HG03575 (cell line): ENCODE results near the gene MYL11.
"Not testable (repeated sequence)": the region's sequence is repeated elsewhere in the genome, so short reads cannot be mapped to it uniquely, and the experiment has no call there.

Experiments used
- ATAC-seq: cut with Tn5 transposase; IDR thresholded peaks from one replicate; pipeline ENCODE4 v1.9.1; 2021; ENCODE audit not compliant: unreplicated experiment, insufficient number of reproducible peaks, low FRiP score; ENCODE audit errors: extremely low read depth

Gene MYL11

DNA sequence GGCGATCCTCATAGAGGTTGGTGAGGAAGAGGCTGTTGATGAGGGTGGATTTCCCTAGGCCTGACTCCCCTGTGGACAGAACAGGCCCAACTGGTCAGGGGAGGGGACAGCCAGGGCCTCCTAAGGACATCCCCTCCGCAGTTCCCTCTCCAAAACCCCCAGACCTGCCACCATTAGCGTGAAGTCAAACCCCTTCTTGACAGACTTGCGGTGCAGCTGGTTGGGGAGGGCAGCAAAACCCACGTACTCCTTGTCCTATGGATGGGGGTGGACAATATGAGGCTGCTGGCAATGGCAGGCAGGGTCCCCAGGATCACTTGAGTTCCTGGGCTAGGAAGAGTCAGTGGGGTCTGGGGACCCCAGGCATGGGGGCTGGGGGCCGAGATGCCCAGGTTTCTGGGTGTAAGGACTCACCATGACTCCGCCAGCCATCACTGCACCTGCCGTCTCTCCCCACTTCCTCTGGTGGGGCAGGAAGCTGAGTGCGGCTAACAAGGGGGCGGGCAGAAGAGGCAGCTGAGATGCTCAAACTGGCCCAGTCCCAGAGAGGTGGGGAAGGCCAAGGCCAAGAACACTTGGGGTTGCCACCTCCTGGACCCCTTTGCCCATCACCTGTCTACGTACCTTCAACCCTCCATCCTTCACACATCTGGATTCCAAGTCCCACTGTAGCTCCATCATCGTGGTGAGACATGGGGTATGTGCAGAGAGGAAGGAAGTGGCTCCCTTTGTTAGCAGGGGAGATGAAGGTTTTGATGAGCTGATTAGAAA is 7.7 kb downstream of the MYL11 start, which contains the start of gene SEPTIN1:
Gene SEPTIN1, minus strand, starts transcription at position 451 of the 771 bp plus-strand sequence. Its CDS starts 19 bp downstream, at position 432.
- no peak for ATAC-seq

DNA sequence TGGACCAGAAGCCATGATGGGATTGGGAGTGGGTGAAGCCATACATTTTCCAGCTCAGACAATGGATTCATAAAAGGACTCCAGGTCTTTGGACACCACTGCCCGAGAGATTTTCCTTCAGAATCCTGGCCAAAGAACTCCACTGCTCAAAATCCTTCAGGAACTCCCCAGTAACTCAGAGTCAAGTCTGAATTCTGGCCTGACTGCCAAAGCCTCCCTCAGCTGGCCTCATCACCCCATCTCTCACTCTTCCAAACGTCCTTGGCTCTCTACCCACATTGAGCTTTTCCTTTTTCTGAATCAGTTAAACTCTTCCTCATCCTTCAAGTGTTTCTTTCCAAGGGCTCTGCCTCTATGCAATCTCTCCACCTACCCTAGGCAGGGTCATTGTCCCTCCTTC is 8.9 kb downstream of the MYL11 start:
- no peak for ATAC-seq

DNA sequence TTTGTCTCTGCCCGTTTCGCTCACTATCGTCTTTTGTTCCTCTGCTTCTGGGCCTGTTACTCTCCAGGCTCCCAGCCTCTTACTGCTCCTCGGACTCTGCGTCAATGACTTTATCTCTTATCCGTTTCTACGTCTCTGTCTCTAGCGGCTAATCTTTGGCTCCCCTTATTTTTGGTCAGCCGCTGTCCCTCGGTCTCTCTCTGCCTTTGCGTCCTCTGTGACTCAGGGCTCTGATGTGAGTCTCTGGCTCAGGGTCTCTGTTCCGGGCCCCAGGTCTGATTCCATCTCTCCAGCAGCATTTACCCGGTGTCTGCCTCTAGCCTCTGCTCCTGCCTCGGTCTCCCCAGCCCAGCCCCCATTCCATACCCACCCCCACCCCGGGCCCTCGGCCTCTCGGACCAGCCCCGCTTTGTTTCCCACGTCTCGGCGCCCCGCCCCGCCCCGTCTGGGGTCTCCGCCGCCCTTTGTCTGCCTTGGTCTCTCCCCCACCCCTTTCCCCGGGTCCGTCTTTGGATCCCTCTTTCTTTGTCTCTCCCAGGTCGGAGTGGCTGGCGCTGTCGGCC is 20.1 kb downstream of the MYL11 start:
- no peak for ATAC-seq

DNA sequence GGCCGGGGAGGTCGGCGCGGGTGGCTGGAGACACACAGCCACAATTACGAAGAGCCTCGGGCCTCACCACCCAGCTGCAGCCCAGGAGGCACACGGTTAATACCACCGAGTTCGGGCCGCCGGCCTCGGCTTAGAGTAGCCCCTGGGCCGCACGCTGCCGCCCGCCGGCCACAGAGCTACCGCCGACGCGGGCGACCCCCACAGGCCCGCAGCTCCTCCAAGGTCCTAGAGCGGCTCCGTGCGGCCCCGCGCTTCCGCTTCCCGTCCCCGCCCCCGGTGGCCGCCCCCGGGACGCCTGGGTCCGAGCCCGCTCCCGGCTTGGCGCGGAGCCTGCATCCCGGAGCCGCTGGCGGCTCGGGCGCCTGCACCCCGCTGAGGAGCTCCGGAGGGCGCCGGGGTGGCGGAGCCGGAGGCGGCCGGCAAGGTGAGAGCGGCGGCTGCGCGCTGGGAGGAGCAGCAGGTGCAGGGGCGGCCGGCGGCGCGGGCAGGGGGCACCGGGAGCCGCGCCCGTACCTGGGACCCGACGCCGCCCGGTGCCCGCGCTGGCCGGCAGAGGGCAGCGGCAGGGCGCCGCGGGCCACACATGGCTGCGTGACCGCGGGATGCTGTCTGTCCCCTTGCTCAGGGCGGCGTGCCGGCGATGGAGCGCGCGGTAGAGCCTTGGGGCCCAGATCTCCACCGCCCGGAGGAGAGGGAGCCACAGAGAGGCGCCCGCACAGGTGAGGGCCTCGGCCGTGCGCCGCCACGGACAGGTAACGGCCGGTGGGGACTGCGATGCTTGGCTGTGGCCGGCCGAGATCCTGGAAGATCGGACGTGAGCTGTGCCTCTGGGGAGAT is 20.8 kb downstream of the MYL11 start, which contains the start of gene ZNF48:
Gene ZNF48, plus strand, starts transcription at position 266 of the 837 bp plus-strand sequence. Its CDS starts 375 bp downstream, at position 641.
- no peak for ATAC-seq

DNA sequence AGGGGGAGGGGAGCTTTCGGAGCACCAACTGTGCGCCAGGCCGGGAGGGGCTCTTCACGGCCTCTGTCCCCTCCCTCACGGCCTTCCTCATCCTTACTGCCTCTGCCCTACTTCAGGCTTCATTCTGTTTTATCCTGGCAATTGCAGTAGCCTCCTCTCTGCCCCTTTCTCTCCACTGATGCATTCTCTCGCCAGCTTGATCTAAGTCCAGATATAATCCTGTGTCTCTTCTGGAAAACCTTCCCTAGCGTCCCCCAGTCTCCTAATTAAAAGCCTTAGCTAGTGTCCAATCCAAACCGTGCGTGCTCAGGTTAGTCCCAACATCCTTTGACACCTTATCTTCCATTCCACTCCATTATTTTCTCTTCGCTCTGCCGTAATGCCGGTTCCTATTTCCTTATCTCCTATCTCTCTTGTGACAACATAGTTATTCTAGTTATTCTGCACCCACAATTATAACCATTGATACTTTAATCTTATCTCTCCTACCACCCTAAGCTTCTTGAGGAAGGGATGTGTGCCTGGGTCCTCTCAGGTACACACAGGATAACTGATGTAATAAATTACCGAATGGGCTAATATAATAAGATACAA is 21.5 kb downstream of the MYL11 start:
- no peak for ATAC-seq

DNA sequence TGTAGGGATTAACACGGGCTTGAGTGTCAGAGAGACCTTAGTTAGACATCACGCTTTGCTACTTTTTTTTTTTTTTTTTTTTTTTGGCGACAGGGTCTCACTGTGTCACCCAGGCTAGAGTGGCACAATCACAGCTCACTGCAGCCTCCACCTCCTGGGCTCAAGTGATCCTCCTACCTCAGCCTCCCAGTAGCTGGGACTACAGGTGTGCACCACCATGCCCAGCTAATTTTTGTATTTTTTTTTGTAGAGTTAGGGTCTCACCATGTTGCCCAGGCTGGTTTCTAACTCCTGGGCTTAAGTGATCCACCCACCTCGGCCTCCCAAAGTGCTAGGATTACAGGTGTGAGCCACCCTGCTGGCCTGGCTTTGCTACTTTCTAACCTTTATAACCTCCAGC is 22.0 kb downstream of the MYL11 start:
- ATAC-seq = not testable (repeated sequence)

DNA sequence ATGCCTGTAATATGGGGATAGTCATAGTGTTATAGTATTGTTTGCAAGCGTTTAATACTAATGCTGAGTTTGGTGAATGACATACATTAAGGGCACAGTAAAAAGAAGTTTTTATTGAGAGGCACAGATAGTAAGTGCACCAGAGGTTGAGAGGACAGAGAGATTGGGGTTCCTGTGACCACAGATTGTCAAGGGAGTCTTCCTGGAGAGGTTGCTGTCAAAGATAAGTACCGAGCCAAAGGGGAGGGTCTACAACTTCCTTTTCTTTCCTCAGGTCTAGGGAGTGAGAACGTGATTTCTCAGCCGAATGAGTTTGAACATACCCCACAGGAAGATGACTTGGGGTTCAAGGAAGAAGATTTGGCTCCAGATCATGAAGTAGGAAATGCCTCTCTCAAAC is 22.5 kb downstream of the MYL11 start:
- no peak for ATAC-seq

DNA sequence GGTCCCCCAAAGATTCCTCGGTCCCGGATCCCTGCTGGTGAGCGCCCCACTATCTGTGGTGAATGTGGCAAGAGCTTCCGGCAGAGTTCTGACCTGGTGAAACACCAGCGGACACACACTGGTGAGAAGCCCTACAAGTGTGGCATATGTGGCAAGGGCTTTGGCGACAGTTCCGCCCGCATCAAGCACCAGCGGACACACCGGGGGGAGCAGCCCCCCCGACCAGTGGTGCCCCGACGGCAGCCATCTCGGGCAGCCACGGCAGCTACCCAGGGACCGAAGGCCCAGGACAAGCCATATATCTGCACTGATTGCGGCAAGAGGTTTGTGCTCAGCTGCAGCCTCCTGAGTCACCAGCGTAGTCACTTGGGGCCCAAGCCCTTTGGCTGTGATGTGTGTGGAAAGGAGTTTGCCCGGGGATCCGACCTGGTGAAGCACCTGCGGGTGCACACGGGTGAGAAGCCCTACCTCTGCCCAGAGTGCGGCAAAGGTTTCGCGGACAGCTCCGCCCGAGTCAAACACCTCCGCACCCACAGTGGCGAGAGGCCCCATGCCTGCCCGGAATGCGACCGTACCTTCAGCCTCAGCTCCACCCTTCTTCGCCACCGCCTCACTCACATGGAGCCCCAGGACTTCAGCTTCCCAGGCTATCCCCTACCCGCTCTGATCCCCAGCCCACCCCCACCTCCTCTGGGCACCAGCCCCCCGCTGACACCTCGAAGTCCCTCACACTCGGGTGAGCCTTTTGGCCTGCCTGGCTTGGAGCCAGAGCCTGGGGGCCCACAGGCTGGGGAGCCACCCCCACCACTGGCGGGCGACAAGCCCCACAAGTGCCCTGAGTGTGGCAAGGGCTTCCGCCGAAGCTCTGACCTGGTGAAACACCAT is 23.4 kb downstream of the MYL11 start:
- no peak for ATAC-seq

DNA sequence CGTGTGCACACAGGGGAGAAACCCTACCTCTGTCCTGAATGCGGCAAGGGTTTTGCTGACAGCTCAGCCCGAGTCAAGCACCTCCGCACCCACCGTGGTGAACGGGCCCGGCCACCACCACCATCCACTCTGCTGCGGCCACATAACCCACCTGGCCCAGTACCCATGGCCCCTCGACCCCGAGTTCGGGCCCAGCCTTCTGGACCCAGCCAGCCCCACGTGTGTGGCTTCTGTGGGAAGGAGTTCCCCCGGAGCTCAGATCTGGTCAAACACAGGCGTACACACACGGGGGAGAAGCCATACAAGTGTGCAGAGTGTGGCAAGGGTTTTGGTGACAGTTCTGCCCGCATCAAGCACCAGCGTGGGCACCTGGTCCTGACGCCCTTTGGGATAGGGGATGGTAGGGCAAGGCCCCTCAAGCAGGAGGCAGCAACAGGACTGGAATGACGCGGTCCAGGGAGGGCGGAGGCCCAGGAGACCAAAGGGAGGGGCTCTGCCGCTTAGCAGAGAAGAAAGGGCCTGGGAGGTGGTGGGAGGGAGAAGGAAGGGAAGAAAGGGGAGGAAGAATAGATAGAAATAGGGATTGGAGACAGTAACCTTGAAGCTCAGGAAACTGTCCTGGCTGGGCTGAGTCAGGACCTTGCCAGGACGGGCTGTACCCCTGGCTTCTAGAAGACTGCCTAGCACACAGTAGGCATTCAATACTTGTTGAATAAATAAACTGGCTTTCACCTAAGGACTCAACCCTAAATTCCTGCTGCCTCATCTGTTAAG is 24.2 kb downstream of the MYL11 start:
- ATAC-seq = no peak

DNA sequence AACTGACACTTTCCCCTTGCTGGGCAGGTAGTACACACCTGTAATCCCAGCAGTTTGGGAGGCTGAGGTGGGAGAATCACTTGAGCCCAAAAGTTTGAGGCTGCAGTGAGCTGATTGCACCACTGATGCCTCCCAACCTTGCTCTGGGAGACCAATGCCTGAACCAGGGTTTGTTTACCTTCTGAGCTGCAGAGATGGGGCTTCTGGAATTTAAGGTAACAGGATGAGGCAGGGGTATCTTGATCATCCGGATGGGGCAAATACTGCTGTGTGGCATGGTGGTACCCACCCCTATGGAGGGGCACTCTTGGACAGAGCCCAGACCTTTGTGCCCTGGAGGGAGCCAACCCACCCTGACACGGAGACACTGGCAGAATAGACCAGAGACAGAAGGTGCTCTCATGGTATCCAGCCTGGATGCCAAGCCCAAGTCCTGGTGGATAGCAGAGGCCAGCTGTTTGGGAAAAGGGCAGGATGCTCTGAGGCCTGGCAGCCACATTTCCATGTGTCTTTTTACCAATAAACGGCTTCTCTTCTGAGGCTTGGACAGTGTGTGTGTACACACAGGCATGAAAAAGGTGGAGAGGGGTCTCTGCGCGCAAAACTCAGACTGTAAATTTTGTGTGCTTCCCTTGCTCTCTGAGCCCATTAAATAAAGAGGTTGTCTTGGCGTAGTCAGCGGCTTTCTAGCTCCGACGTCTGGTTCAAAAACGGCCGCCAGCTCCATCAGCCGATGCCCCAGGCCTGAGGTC is 25.0 kb downstream of the MYL11 start:
- ATAC-seq = no peak

DNA sequence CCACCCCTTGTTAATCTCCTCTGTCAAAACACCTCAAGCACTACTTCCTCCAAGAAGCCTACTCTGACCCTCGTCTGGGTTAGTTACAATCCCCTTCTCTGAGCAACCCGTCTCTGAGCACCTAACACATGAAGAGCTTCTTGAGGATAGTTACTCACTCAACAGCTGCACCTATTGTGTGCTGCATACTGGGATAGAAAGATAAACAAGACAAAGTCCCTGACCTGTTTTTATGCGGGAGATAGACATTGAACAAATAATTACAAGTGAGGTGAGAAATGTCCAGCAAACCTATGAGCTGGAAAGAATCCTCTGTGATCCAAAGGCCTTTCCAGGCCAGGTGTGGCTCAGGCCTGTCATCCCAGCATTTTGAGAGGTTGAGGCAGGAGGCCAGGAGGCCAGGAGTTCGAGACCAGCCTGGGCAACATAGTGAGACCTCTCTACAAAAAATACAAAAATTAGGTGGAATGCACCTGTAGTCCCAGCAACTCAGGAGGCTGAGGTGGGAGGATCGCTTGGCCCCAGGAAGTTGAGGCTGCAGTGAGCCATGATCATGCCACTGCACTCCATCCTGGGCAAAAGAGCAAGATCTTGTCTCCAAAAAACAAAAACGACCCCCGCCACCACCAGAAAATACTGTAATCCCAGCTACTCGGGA is 27.3 kb downstream of the MYL11 start:
- ATAC-seq = no peak

DNA sequence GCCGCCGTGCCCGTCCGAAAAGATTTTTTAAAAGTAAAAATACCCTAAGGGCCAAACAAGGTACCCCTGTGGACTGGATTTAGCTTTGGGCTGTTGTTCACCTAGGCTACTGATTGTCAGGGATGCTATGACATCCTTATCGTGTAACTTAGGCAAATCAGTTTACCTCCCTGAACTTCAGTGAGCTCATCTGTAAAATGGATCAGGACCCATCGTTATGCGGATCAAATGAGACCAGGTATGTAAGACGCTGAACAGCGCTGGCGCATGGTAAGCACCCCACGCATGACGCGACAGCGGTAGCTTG is 32.1 kb downstream of the MYL11 start:
- ATAC-seq = no peak

DNA sequence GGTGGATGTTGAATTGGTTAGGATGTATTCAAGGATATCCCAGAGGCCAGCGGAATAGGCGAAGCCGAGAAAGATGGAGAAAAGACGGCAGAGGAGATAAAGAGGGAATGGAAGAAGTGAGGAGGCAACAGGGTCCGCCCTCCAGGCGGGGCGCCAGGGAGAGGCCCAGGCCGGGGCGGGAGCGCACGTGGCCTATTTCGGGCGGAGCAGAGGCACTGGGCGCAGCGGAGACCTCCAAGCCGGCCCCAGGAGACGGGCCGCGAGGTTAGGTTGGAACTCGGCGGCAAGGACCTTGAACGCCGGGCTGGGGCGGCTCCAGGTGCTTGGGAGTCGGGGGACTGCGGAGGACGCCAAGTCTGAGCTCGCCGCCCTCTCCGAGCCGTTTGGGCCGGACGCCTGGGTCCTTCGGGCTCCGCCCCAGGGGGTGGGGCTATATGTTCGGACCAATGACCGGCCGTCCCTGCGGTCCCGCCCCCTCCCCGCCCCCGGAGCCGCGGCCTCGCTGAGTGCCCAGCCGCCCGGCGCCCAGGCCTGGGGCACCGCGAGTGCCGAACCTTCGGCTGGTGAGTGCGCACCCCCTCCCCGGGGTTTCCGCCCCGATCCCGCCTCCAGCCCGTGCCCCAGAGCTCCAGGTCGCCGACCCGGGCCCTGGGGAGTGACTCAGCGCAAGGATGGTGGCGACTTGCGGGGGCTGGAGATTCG is 32.7 kb downstream of the MYL11 start, which contains the start of gene ZNF771:
Gene ZNF771, plus strand, starts transcription at position 505 of the 702 bp plus-strand sequence. CDS start 448 bp downstream, outside the sequence.
- ATAC-seq = no peak

DNA sequence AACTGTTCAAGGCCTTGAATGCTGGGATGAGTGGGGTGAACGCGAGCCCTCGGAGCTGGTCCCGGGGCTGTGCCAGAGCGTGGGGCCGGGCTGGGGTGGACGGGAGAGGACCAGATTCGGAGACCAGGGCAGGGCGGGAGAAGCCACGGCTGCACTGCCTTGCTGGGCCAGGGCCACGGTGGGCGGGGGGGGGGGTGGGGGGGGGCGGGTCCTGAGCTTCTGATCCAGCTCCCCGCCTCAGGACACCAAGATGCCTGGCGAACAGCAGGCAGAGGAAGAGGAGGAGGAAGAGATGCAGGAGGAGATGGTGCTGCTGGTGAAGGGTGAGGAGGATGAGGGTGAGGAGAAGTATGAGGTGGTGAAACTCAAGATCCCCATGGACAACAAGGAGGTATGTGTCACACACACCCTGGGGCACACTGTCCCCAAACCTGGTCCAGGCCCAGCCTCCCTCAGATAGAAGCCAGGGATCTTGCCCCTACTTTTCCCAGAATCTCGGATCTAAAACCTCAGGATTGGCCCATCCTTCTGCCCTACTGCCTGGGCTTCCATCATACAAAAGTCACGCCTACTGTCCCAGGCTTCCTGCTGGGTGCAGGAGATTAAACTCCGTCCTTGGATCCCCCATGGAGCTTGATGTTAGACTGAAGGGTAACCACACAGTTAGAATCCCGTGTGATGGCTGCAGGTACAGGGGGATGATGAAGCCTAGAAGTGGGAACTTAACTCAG is 33.4 kb downstream of the MYL11 start:
- no peak for ATAC-seq
